Right hindlimb (tissue), 1 donor: ENCODE results near the gene S100A5.

Experiments used
- DNase-seq: peaks from one replicate; pipeline ENCODE4 v3.0.0-alpha.2; 2018

S100A5 gene

GRCh38 chr1:153503766-153504165, 37.0 kb downstream of the S100A5 start:
- no peak for DNase-seq

DNA sequence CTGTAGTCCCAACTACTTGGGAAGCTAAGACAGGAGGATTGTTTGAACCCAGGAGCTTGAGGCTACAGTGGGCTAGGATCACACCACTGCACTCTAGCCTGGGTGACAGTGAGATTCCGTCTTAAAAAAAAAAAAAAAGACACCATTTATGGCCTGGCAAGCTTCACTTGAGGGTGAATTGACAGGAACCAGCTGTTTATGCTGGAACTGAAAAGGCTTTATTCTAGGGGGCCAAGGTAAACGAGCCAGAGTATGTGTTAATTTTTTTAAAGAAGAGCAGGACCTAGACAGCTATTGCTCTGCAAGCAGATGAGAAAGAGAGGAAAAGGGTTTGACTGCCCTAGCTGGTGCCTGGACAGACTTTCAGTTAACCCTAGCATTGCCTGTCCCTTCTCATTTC, 42.0 kb downstream of the S100A5 start:
- DNase-seq, result no peak

GRCh38 chr1:153495536-153495935, 45.2 kb downstream of the S100A5 start:
- no peak for DNase-seq

GRCh38 chr1:153494976-153495535, 45.7 kb downstream of the S100A5 start:
- DNase-seq, result peak; percentile 80

GRCh38 chr1:153493343-153493960, 47.3 kb downstream of the S100A5 start:
- no peak for DNase-seq

DNA sequence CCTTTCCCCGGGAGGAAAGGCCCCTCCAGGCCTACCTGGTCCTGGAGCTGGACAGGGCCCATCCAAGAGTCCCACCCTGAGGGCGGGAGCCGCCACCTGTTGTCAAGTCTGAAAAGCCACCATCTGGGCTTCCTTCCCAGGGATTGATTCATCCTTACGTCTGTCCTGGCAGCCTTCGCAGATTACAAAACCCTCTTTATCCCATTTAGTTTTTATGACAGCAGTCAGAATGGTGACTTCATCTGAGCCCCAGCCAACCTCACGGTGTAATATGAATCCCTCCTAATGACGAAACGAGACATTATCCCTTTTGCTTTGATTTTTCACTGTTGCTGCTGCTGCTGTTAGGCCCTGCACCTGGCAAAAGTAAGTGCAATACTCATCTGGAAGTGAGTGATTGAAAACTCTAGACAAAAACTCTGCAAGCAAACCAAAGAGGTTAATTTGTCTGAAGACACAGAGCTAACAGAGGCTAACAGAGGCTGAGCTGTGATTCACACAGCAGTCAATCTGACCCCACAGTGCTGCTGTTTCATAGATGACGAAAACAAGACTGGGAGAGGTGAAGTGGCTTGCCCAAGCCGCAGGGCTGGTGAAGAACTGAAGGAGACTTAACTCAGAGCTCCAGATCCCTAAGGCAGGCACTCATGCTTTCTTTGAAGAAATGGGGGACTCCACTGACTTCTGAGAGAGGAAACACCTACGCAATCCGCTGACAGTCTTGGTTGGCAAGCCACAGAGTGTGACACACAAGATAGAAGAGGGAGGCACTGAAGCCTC, 50.3 kb downstream of the S100A5 start:
- DNase-seq, result peak; percentile 81

- DNase-seq, result no peak
Measured at GRCh38 chr1:153488731-153489130, 52.0 kb downstream of the S100A5 start.

DNA sequence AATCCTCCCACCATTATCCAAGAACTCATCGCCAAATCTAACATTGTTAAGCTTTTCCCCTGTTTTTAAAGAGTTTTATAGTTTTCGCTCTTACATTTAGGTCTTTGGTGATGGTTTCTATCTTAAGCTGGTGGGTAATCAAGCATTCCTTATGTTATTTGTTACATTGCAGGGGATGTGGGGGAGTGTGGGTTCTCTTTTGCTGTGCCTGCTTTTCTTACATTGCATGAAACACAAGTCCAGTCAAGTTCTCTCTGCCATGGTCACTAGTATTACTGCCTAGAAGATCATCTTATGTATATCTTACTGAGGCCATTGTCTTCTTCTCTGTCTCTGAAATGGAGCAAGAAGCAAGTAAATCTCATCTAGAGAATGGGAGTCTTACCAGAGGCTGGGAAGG, 53.0 kb downstream of the S100A5 start:
- DNase-seq, result no peak
